Measurements from ENCODE around the gene CBR3.

- no peak for TF ChIP-seq SIN3A (IDR thresholded peaks at IDR 0.05; ENCODE audit: borderline replicate concordance, low read depth, low read length)
- no peak for TF ChIP-seq USF2 (IDR thresholded peaks at IDR 0.05; ENCODE audit: borderline replicate concordance, low read depth, low read length)
- TF ChIP-seq ZBTB33 (IDR thresholded peaks at IDR 0.05; ENCODE audit: borderline replicate concordance, low read depth) = no peak
- TF ChIP-seq YY1 (IDR thresholded peaks at IDR 0.05; ENCODE audit: low read depth) = no peak
- TF ChIP-seq CTCF (IDR thresholded peaks at IDR 0.05) = no peak
- TF ChIP-seq EP300 (IDR thresholded peaks at IDR 0.05; ENCODE audit: borderline replicate concordance in 1 of 2, low read depth in 1 of 2, low read length in 1 of 2) = no peak
- TF ChIP-seq MXI1 (IDR thresholded peaks at IDR 0.05; ENCODE audit: low read depth, low read length) = no peak
- TF ChIP-seq TAF1 (IDR thresholded peaks at IDR 0.05; ENCODE audit: borderline replicate concordance, low read depth, low read length) = no peak
- TF ChIP-seq PBX3 (IDR thresholded peaks at IDR 0.05) = no peak
- TF ChIP-seq MAX (IDR thresholded peaks at IDR 0.05; ENCODE audit: low read depth) = no peak
- TF ChIP-seq JUND (IDR thresholded peaks at IDR 0.05) = no peak
Observed at GRCh38 chr21:36126208-36126565, 8.7 kb upstream of the CBR3 start.

Data from SK-N-SH (cell line).